ENCODE data around the gene RIC1.
"Not testable (repeated sequence)": the region's sequence is repeated elsewhere in the genome, so short reads cannot be mapped to it uniquely, and the experiment has no call there.

RIC1 gene

GRCh38 chr9:5778805-5779204, 149.9 kb downstream of the RIC1 start:
- H3K18ac ChIP-seq (ENCODE audit: low read length): no peak overlapping the region
- no peak overlapping the region for H2AFZ ChIP-seq (ENCODE audit: insufficient read depth, low read length, poor library complexity)
- H3K4me3 ChIP-seq (ENCODE audit: low read depth, low read length): no peak overlapping the region
- H2BK12ac ChIP-seq (ENCODE audit: low read length): no peak overlapping the region
- H3K9me3 ChIP-seq (ENCODE audit: insufficient read depth, low read depth, low read length): peaks cover 15% of the 10 kb centered on the region
- H4K8ac ChIP-seq (ENCODE audit: low read depth, low read length): no peak overlapping the region
- peaks cover 18 to 23% of the 10 kb centered on the region in 2 experiments for H3K36me3 ChIP-seq (ENCODE audit: control insufficient read depth in 1 of 2, insufficient read depth in 2 of 2, low read length in 2 of 2)
- WGBS (ENCODE audit: extremely low coverage, insufficient coverage, insufficient read length): no CpG with 5 or more reads among the region's 1 CpG
- H3K14ac ChIP-seq (ENCODE audit: low read length): no peak overlapping the region
- H3K79me2 ChIP-seq (ENCODE audit: control insufficient read depth, insufficient read depth, low read length, poor library complexity): no peaks in the 10 kb centered on the region
- H3K4me1 ChIP-seq (ENCODE audit: control insufficient read depth in 1 of 2, insufficient read depth in 2 of 2, low read length in 2 of 2): no peaks in the 10 kb centered on the region
- no peak overlapping the region for H4K12ac ChIP-seq (ENCODE audit: low read depth, low read length)
- DNase-seq: no peak
- H4K91ac ChIP-seq (ENCODE audit: low read depth, low read length): no peak overlapping the region
- no peaks in the 10 kb centered on the region for H3K27me3 ChIP-seq (ENCODE audit: insufficient read depth, low read length)
- no peak overlapping the region for H2BK5ac ChIP-seq (ENCODE audit: low read depth, low read length, poor library complexity)
- no peak overlapping the region for H3K9ac ChIP-seq (ENCODE audit: low read length)
- H3K27ac ChIP-seq (ENCODE audit: low read depth, low read length): no peak overlapping the region
- no peak overlapping the region for H3K4ac ChIP-seq (ENCODE audit: low read depth, low read length)
- no peak overlapping the region for H2BK120ac ChIP-seq (ENCODE audit: insufficient read depth, low read length, poor library complexity)
- H2AK5ac ChIP-seq (ENCODE audit: low read length): no peak overlapping the region
- H3K4me2 ChIP-seq (ENCODE audit: low read length): no peak overlapping the region
- no peaks in the 10 kb centered on the region for H3K79me1 ChIP-seq (ENCODE audit: low read length)
- no peak overlapping the region for H3K23ac ChIP-seq (ENCODE audit: low read length)

GRCh38 chr9:5779705-5780218, 150.9 kb downstream of the RIC1 start:
- no CpG with 5 or more reads among the region's 4 CpGs for WGBS (ENCODE audit: extremely low coverage, insufficient coverage, insufficient read length)
- not testable (repeated sequence) for H3K18ac ChIP-seq (ENCODE audit: low read length); H3K4ac ChIP-seq (ENCODE audit: low read depth, low read length); H4K12ac ChIP-seq (ENCODE audit: low read depth, low read length); H3K4me1 ChIP-seq (ENCODE audit: control insufficient read depth in 1 of 2, insufficient read depth in 2 of 2, low read length in 2 of 2); H3K79me2 ChIP-seq (ENCODE audit: control insufficient read depth, insufficient read depth, low read length, poor library complexity); H3K9ac ChIP-seq (ENCODE audit: low read length); H2AFZ ChIP-seq (ENCODE audit: insufficient read depth, low read length, poor library complexity); H2AK5ac ChIP-seq (ENCODE audit: low read length); H4K91ac ChIP-seq (ENCODE audit: low read depth, low read length); H2BK12ac ChIP-seq (ENCODE audit: low read length); H2BK120ac ChIP-seq (ENCODE audit: insufficient read depth, low read length, poor library complexity); H3K4me3 ChIP-seq (ENCODE audit: low read depth, low read length); H4K8ac ChIP-seq (ENCODE audit: low read depth, low read length); H3K4me2 ChIP-seq (ENCODE audit: low read length); H3K79me1 ChIP-seq (ENCODE audit: low read length); H3K23ac ChIP-seq (ENCODE audit: low read length); H3K27ac ChIP-seq (ENCODE audit: low read depth, low read length); H3K14ac ChIP-seq (ENCODE audit: low read length); DNase-seq; H2BK5ac ChIP-seq (ENCODE audit: low read depth, low read length, poor library complexity); H3K27me3 ChIP-seq (ENCODE audit: insufficient read depth, low read length)
- Histone ChIP-seq H3K9me3 (ENCODE audit: insufficient read depth, low read depth, low read length) (peaks cover 15% of the 10 kb centered on the region), H3K36me3 (ENCODE audit: control insufficient read depth in 1 of 2, insufficient read depth in 2 of 2, low read length in 2 of 2) (peaks cover 15 to 17% of the 10 kb centered on the region in 2 experiments)

- not testable (repeated sequence) for H2BK5ac ChIP-seq (ENCODE audit: low read depth, low read length, poor library complexity)
Observed at GRCh38 chr9:5783420-5783819, 154.5 kb downstream of the RIC1 start.

GRCh38 chr9:5783982-5784381, 155.1 kb downstream of the RIC1 start:
- no peak overlapping the region for H2BK5ac ChIP-seq (ENCODE audit: low read depth, low read length, poor library complexity)
- H3K36me3 ChIP-seq (ENCODE audit: control insufficient read depth in 1 of 2, insufficient read depth in 2 of 2, low read length in 2 of 2): peaks cover 11 to 17% of the 10 kb centered on the region in 2 experiments
- no peak overlapping the region for H3K4me3 ChIP-seq (ENCODE audit: low read depth, low read length)
- H3K18ac ChIP-seq (ENCODE audit: low read length): no peak overlapping the region
- peaks cover 12% of the 10 kb centered on the region for H3K9me3 ChIP-seq (ENCODE audit: insufficient read depth, low read depth, low read length)
- no peak overlapping the region for H3K14ac ChIP-seq (ENCODE audit: low read length)
- H3K79me2 ChIP-seq (ENCODE audit: control insufficient read depth, insufficient read depth, low read length, poor library complexity): no peaks in the 10 kb centered on the region
- no peaks in the 10 kb centered on the region for H3K27me3 ChIP-seq (ENCODE audit: insufficient read depth, low read length)
- no peak overlapping the region for H4K12ac ChIP-seq (ENCODE audit: low read depth, low read length)
- DNase-seq: peak in 1 of 2 donors; percentile 16
- no peak overlapping the region for H4K8ac ChIP-seq (ENCODE audit: low read depth, low read length)
- no peak overlapping the region for H2AK5ac ChIP-seq (ENCODE audit: low read length)
- H3K4ac ChIP-seq (ENCODE audit: low read depth, low read length): no peak overlapping the region
- H3K79me1 ChIP-seq (ENCODE audit: low read length): no peaks in the 10 kb centered on the region
- H3K23ac ChIP-seq (ENCODE audit: low read length): no peak overlapping the region
- no peak overlapping the region for H2BK120ac ChIP-seq (ENCODE audit: insufficient read depth, low read length, poor library complexity)
- H4K91ac ChIP-seq (ENCODE audit: low read depth, low read length): no peak overlapping the region
- H3K27ac ChIP-seq (ENCODE audit: low read depth, low read length): no peak overlapping the region
- no peak overlapping the region for H2AFZ ChIP-seq (ENCODE audit: insufficient read depth, low read length, poor library complexity)
- no peak overlapping the region for H2BK12ac ChIP-seq (ENCODE audit: low read length)
- no CpG with 5 or more reads among the region's 1 CpG for WGBS (ENCODE audit: extremely low coverage, insufficient coverage, insufficient read length)
- H3K4me2 ChIP-seq (ENCODE audit: low read length): no peak overlapping the region
- H3K9ac ChIP-seq (ENCODE audit: low read length): no peak overlapping the region
- H3K4me1 ChIP-seq (ENCODE audit: control insufficient read depth in 1 of 2, insufficient read depth in 2 of 2, low read length in 2 of 2): no peaks in the 10 kb centered on the region

More at GRCh38 chr9:5783420-5783819, 154.5 kb downstream of the RIC1 start:
- no CpG with 5 or more reads among the region's 3 CpGs for WGBS (ENCODE audit: extremely low coverage, insufficient coverage, insufficient read length)
- H3K27me3 ChIP-seq (ENCODE audit: insufficient read depth, low read length); H3K18ac ChIP-seq (ENCODE audit: low read length); H3K14ac ChIP-seq (ENCODE audit: low read length); H3K27ac ChIP-seq (ENCODE audit: low read depth, low read length); H2AFZ ChIP-seq (ENCODE audit: insufficient read depth, low read length, poor library complexity); DNase-seq; H4K91ac ChIP-seq (ENCODE audit: low read depth, low read length); H4K12ac ChIP-seq (ENCODE audit: low read depth, low read length); H3K4me3 ChIP-seq (ENCODE audit: low read depth, low read length); H3K9ac ChIP-seq (ENCODE audit: low read length); H3K23ac ChIP-seq (ENCODE audit: low read length); H3K4me1 ChIP-seq (ENCODE audit: control insufficient read depth in 1 of 2, insufficient read depth in 2 of 2, low read length in 2 of 2); H3K4me2 ChIP-seq (ENCODE audit: low read length); H4K8ac ChIP-seq (ENCODE audit: low read depth, low read length); H3K79me2 ChIP-seq (ENCODE audit: control insufficient read depth, insufficient read depth, low read length, poor library complexity); H2BK120ac ChIP-seq (ENCODE audit: insufficient read depth, low read length, poor library complexity); H3K4ac ChIP-seq (ENCODE audit: low read depth, low read length); H2BK12ac ChIP-seq (ENCODE audit: low read length); H3K79me1 ChIP-seq (ENCODE audit: low read length); H2AK5ac ChIP-seq (ENCODE audit: low read length): not testable (repeated sequence)
- peaks cover 15 to 21% of the 10 kb centered on the region in 2 experiments for H3K36me3 ChIP-seq (ENCODE audit: control insufficient read depth in 1 of 2, insufficient read depth in 2 of 2, low read length in 2 of 2)
- H3K9me3 ChIP-seq (ENCODE audit: insufficient read depth, low read depth, low read length): peaks cover 15% of the 10 kb centered on the region
